Smooth muscle cell (in vitro differentiated cells): ENCODE results near the gene ZFR. TPM values are rescaled to one million over a fixed set of nuclear protein-coding genes. Genes with fewer than 3 reads are reported as not detected.

Source experiments
- DNase-seq: peaks from one replicate; lab custom pipeline; 2025; ENCODE audit not compliant: unreplicated experiment; lab: John Stamatoyannopoulos, UW
- H2AFZ ChIP-seq: fragments of 200-600 bp; sonication (generic); 2 replicates; pipeline ENCODE4 v1.6.0; 2016; ENCODE audit warnings: antibody characterized with exemption, low read depth, mild to moderate bottlenecking
- H3F3A ChIP-seq: fragments of 200-600 bp; sonication (generic); 2 replicates; pipeline ENCODE4 v1.6.0; 2017; ENCODE audit warnings: antibody characterized with exemption, low read depth
- H3K27ac ChIP-seq: fragments of 200-600 bp; sonication (generic); 2 replicates; pipeline ENCODE4 v1.5.1; 2016; ENCODE audit warnings: low read depth, mild to moderate bottlenecking
- H3K27me3 ChIP-seq: fragments of 200-600 bp; sonication (generic); 2 replicates; pipeline ENCODE4 v1.6.1; 2016; ENCODE audit warnings: low read depth, mild to moderate bottlenecking
- H3K36me3 ChIP-seq: fragments of 200-600 bp; sonication (generic); 2 replicates; pipeline ENCODE4 v1.5.1; 2016; ENCODE audit warnings: low read depth
- H3K4me1 ChIP-seq: fragments of 200-600 bp; sonication (generic); 2 replicates; pipeline ENCODE4 v1.5.1; 2016; ENCODE audit warnings: low read depth
- H3K4me2 ChIP-seq: fragments of 200-600 bp; sonication (generic); 2 replicates; pipeline ENCODE4 v1.6.0; 2016; ENCODE audit warnings: mild to moderate bottlenecking
- H3K4me3 ChIP-seq: fragments of 200-600 bp; sonication (generic); 2 replicates; pipeline ENCODE4 v1.5.1; 2016; ENCODE audit warnings: mild to moderate bottlenecking
- H3K79me2 ChIP-seq: fragments of 200-600 bp; sonication (generic); 2 replicates; pipeline ENCODE4 v1.6.0; 2016; ENCODE audit warnings: low read depth, mild to moderate bottlenecking
- H3K9ac ChIP-seq: fragments of 200-600 bp; sonication (generic); 2 replicates; pipeline ENCODE4 v1.6.0; 2016; ENCODE audit warnings: low read depth
- H3K9me3 ChIP-seq: fragments of 200-600 bp; sonication (generic); replicated peaks from 2 replicates; pipeline ENCODE4 v1.5.1; 2016; ENCODE audit warnings: low read depth
- H4K20me1 ChIP-seq: fragments of 200-600 bp; sonication (generic); 2 replicates; pipeline ENCODE4 v1.6.0; 2016; ENCODE audit warnings: low read depth
- WGBS: methylation state at CpG from one replicate; pipeline ENCODE4 v1.1.7; 2016; ENCODE audit warnings: low lambda C conversion rate; 5-methylcytosine and 5-hydroxymethylcytosine counted together
- polyA plus RNA-seq: library from polyadenylated mRNA; unstranded; fragments of >200 nt; fragmentation: Nextera tagmentation; extraction: Ambion mirVana; gene quantifications from 2 replicates; pipeline ENCODE4 v1.2.1, GENCODE V29; 2016
- total RNA-seq: library from RNA; depleted of rRNA; stranded (reverse); fragments of >200 nt; gene quantifications from 2 replicates; pipeline ENCODE4 v1.2.3, GENCODE V29; 2014
- TF ChIP-seq, protein P1 (sequence below): fragments of 200-600 bp; sonication (generic); IDR thresholded peaks from 2 replicates; pipeline ENCODE4 v1.5.1; 2017; ENCODE audit warnings: borderline replicate concordance, mild to moderate bottlenecking, antibody characterized with exemption; ENCODE audit not compliant: insufficient read depth, poor library complexity, severe bottlenecking

The ZFR gene
- total and polyA plus RNA-seq, 2 experiments from 2014 or later = 54.9 to 80.2 TPM

DNA sequence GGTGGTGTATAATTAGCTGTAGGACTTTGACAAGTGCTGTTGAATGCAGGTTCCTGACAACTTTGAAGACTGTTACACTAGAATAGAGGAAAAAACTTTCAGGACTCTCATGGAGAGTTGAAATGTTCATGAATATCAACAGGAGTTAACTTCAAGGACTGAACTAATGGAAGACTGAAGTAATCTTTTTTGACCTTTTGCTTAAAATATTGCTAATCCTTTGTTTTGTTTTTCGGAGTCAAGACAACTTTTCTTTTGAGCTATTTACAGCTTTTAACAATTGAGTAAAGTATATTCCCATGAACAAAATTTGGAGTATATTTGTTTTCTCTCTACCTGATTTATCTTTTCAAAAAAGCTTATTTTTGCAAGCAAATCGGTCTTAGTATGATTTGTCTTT lies 97.7 kb downstream of the ZFR start:
- Histone ChIP-seq H3K9ac (no peak overlapping the region), H3K27me3 (no peaks in the 10 kb centered on the region), H3K27ac (no peak overlapping the region), H3K9me3 (peaks cover 8% of the 10 kb centered on the region), H3K79me2 (no peaks in the 10 kb centered on the region), H4K20me1 (no peaks in the 10 kb centered on the region), H3K4me3 (no peak overlapping the region), H2AFZ (no peak overlapping the region), H3K36me3 (no peaks in the 10 kb centered on the region), H3K4me1 (no peaks in the 10 kb centered on the region), H3F3A (no peaks in the 10 kb centered on the region), H3K4me2 (no peak overlapping the region)
- TF ChIP-seq, protein P1, sequence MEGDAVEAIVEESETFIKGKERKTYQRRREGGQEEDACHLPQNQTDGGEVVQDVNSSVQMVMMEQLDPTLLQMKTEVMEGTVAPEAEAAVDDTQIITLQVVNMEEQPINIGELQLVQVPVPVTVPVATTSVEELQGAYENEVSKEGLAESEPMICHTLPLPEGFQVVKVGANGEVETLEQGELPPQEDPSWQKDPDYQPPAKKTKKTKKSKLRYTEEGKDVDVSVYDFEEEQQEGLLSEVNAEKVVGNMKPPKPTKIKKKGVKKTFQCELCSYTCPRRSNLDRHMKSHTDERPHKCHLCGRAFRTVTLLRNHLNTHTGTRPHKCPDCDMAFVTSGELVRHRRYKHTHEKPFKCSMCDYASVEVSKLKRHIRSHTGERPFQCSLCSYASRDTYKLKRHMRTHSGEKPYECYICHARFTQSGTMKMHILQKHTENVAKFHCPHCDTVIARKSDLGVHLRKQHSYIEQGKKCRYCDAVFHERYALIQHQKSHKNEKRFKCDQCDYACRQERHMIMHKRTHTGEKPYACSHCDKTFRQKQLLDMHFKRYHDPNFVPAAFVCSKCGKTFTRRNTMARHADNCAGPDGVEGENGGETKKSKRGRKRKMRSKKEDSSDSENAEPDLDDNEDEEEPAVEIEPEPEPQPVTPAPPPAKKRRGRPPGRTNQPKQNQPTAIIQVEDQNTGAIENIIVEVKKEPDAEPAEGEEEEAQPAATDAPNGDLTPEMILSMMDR = no peak
- DNase-seq = no peak
- WGBS = 96% methylated on average over 2 of the region's 2 CpGs

DNA sequence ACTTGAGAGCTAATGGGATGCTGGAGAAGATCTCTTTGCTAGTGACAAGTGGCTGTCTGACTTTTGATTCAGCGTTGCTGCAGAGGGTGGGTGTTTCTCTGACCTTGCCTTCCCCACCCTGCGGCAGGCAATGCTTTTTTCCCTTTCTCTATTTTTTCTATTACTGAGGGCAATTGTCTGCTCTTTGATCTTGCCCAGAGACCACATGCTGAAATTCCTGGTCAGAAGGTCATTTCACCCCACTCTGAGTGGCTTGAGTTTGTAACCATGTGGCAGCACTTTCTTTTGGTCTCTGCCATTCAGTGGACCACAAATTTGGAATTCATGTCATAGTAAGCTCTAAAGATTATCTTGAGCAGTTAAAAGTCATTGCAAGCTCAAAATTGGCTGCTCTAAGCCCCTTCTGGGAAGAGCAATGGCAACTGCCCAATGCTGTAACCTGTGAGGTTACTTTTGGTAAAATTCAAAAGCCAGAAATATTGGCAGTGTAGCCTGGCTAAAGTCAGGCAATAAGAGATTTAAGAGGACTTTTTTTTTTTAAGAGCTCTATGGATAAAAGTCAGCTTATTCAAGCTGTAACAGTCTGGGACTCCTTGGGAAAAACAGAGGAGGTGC lies 101.4 kb downstream of the ZFR start:
- TF ChIP-seq, protein P1 = no peak
- H3K4me3 ChIP-seq = no peak overlapping the region
- WGBS = 97% methylated on average over 2 of the region's 2 CpGs
- no peaks in the 10 kb centered on the region for H3F3A ChIP-seq
- no peaks in the 10 kb centered on the region for H3K36me3 ChIP-seq
- H3K9me3 ChIP-seq = peaks cover 24% of the 10 kb centered on the region
- no peak overlapping the region for H3K4me2 ChIP-seq
- no peak for DNase-seq
- no peak overlapping the region for H2AFZ ChIP-seq
- no peak overlapping the region for H3K9ac ChIP-seq
- no peak overlapping the region for H3K27ac ChIP-seq
- no peaks in the 10 kb centered on the region for H3K79me2 ChIP-seq
- no peaks in the 10 kb centered on the region for H3K27me3 ChIP-seq
- H4K20me1 ChIP-seq = no peaks in the 10 kb centered on the region
- no peaks in the 10 kb centered on the region for H3K4me1 ChIP-seq

DNA sequence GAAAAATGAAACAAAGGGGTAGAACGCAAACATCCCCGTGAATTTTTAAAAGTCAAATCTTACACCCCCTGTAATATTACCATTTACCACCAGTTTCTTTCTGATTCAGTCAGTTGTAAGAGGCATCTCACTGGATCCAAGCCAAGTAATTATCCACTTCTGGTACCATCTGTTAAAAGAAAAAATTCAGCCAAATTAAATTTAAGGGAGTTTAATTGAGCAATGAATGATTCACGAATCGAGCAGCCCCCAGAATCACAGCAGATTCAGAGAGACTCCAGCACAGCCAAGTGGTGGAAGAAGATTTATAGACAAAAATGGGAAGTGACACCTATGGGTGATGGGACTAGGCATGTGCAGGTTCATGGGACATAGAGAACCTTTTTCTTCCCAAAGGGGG lies 101.9 kb downstream of the ZFR start:
- DNase-seq = no peak
- TF ChIP-seq, protein P1 = no peak
- Histone ChIP-seq H3K9me3 (peaks cover 19% of the 10 kb centered on the region), H3K4me3 (no peak overlapping the region), H2AFZ (no peak overlapping the region), H4K20me1 (no peaks in the 10 kb centered on the region), H3K4me1 (no peaks in the 10 kb centered on the region), H3K9ac (no peak overlapping the region), H3K79me2 (no peaks in the 10 kb centered on the region), H3K36me3 (no peaks in the 10 kb centered on the region), H3K27ac (no peak overlapping the region), H3F3A (no peaks in the 10 kb centered on the region), H3K4me2 (no peak overlapping the region), H3K27me3 (no peaks in the 10 kb centered on the region)
- 64% methylated on average over 4 of the region's 4 CpGs for WGBS

DNA sequence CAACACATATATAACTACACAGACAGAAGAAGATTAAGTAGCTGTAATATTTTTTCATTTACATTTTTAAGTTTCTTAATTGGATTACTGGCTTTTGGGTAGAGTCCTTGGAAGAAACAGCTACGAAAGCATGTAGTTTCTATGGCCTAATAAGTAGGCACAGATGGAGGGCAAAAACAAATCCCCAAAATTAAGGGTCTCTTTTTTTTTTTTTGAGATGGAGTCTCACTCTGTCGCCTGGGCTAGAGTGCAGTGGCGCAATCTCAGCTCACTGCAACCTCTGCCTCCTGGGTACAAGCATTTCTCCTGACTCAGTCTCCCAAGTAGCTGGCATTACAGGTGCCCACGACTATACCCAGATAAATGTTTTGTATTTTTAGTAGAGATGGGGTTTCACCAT lies 104.7 kb downstream of the ZFR start:
- Histone ChIP-seq H3F3A (no peaks in the 10 kb centered on the region), H3K4me1 (no peaks in the 10 kb centered on the region), H3K4me2 (no peak overlapping the region), H3K36me3 (no peaks in the 10 kb centered on the region), H3K27ac (no peak overlapping the region), H3K79me2 (no peaks in the 10 kb centered on the region), H2AFZ (no peak overlapping the region), H3K9ac (no peak overlapping the region), H3K4me3 (no peak overlapping the region), H4K20me1 (no peaks in the 10 kb centered on the region), H3K9me3 (peaks cover 17% of the 10 kb centered on the region), H3K27me3 (no peaks in the 10 kb centered on the region)
- 68% methylated on average over 4 of the region's 4 CpGs for WGBS
- TF ChIP-seq, protein P1 = no peak
- DNase-seq = no peak
